GM23338 (cell line): ENCODE results near the gene CABCOCO1. TPM values are rescaled to one million over a fixed set of nuclear protein-coding genes. Genes with fewer than 3 reads are reported as not detected.

Source experiments
- ATAC-seq: fragments of 200-7000 bp; cut with Tn5 transposase; 3 replicates; pipeline ENCODE4 v1.9.1; 2020
- DNase-seq: peaks from one replicate; pipeline ENCODE4 v3.0.0-alpha.2; 2015; ENCODE audit warnings: low spot score
- H2AFZ ChIP-seq: fragments of 200-600 bp; sonication (generic); 2 replicates; pipeline ENCODE4 v1.8.0; 2016; ENCODE audit warnings: antibody characterized with exemption, mild to moderate bottlenecking, moderate library complexity
- H3F3A ChIP-seq: fragments of 200-600 bp; sonication (generic); replicated peaks from 2 replicates; pipeline ENCODE4 v1.8.0; 2017; ENCODE audit warnings: antibody characterized with exemption, mixed run types, low read depth
- H3K27ac ChIP-seq: fragments of 200-600 bp; sonication (generic); 2 replicates; pipeline ENCODE4 v1.6.1; 2016; ENCODE audit warnings: low read depth
- H3K27me3 ChIP-seq: fragments of 200-600 bp; sonication (generic); 2 replicates; pipeline ENCODE4 v1.8.0; 2016; ENCODE audit warnings: mild to moderate bottlenecking, mixed run types, moderate library complexity; ENCODE audit not compliant: insufficient read depth
- H3K36me3 ChIP-seq: fragments of 200-600 bp; sonication (generic); 2 replicates; pipeline ENCODE4 v1.8.0; 2016; ENCODE audit warnings: mild to moderate bottlenecking; ENCODE audit not compliant: insufficient read depth
- H3K4me1 ChIP-seq: fragments of 200-600 bp; sonication (generic); 2 replicates; pipeline ENCODE4 v1.8.0; 2016; ENCODE audit warnings: mild to moderate bottlenecking, moderate library complexity; ENCODE audit not compliant: insufficient read depth
- H3K4me2 ChIP-seq: fragments of 200-600 bp; sonication (generic); 2 replicates; pipeline ENCODE4 v1.7.1; 2017; ENCODE audit warnings: mixed run types
- H3K4me3 ChIP-seq: fragments of 200-600 bp; sonication (generic); 2 replicates; pipeline ENCODE4 v1.6.1; 2016; ENCODE audit warnings: mixed run types
- H3K79me2 ChIP-seq: fragments of 200-600 bp; sonication (generic); replicated peaks from 2 replicates; pipeline ENCODE4 v1.8.0; 2017; ENCODE audit warnings: mild to moderate bottlenecking; ENCODE audit not compliant: insufficient read depth
- H3K9me2 ChIP-seq: fragments of 200-600 bp; sonication (generic); 2 replicates; pipeline ENCODE4 v1.8.0; 2017; ENCODE audit not compliant: insufficient read depth
- H4K20me1 ChIP-seq: fragments of 200-600 bp; sonication (generic); replicated peaks from 2 replicates; pipeline ENCODE4 v1.8.0; 2017; ENCODE audit warnings: mild to moderate bottlenecking; ENCODE audit not compliant: insufficient read depth
- H3K27ac Mint-ChIP-seq: 2 replicates; pipeline ENCODE4 v1.8.0; 2020; ENCODE audit warnings: inconsistent platforms, mild to moderate bottlenecking, moderate library complexity, mixed read lengths
- H3K27me3 Mint-ChIP-seq: 3 replicates; pipeline ENCODE4 v1.8.0; 2022; ENCODE audit warnings: low read depth, mild to moderate bottlenecking, moderate library complexity, mixed read lengths, inconsistent platforms; ENCODE audit not compliant: insufficient read depth, poor library complexity
- H3K36me3 Mint-ChIP-seq: 3 replicates; pipeline ENCODE4 v1.8.0; 2021; ENCODE audit warnings: low read depth, mild to moderate bottlenecking, inconsistent platforms, moderate library complexity, mixed read lengths
- H3K4me1 Mint-ChIP-seq: 3 replicates; pipeline ENCODE4 v1.8.0; 2020; ENCODE audit warnings: mild to moderate bottlenecking, inconsistent platforms, mixed read lengths
- H3K4me3 Mint-ChIP-seq: 3 replicates; pipeline ENCODE4 v1.8.0; 2021; ENCODE audit warnings: moderate library complexity, mild to moderate bottlenecking, inconsistent platforms, mixed read lengths
- H3K9me3 Mint-ChIP-seq: 3 replicates; pipeline ENCODE4 v1.8.0; 2020; ENCODE audit warnings: moderate library complexity, mild to moderate bottlenecking, inconsistent platforms, mixed read lengths
- CREB1 ChIP-seq: fragments of 250-450 bp; sonication (Bioruptor Pico); IDR thresholded peaks from 2 replicates; pipeline ENCODE4 v1.5.0; 2020; ENCODE audit warnings: low read depth, mild to moderate bottlenecking, moderate library complexity
- EZH2 ChIP-seq: fragments of 200-600 bp; sonication (generic); IDR thresholded peaks from one replicate; pipeline ENCODE4 v1.8.0; 2017; ENCODE audit warnings: antibody characterized with exemption, mild to moderate bottlenecking, low read depth; ENCODE audit not compliant: unreplicated experiment
- EZH2phosphoT487 ChIP-seq: fragments of 200-600 bp; sonication (generic); IDR thresholded peaks from one replicate; pipeline ENCODE4 v1.8.1; 2018; ENCODE audit warnings: antibody characterized with exemption; ENCODE audit not compliant: unreplicated experiment
- JUNB ChIP-seq: IDR thresholded peaks from one replicate; pipeline ENCODE4 v1.6.1; 2016; ENCODE audit warnings: antibody characterized with exemption; ENCODE audit not compliant: unreplicated experiment
- NANOG ChIP-seq: IDR thresholded peaks from 2 replicates; pipeline ENCODE4 v1.6.1; 2016; ENCODE audit warnings: antibody characterized with exemption, borderline replicate concordance
- POLR2AphosphoS5 ChIP-seq: IDR thresholded peaks from 2 replicates; pipeline ENCODE4 v1.6.1; 2016; ENCODE audit warnings: antibody characterized with exemption, low read depth
- STAT1 ChIP-seq: IDR thresholded peaks from one replicate; pipeline ENCODE4 v1.6.1; 2016; ENCODE audit warnings: antibody characterized with exemption; ENCODE audit not compliant: unreplicated experiment
- ZNF114 ChIP-seq: fragments of 250-450 bp; sonication (Bioruptor Pico); IDR thresholded peaks from 2 replicates; pipeline ENCODE4 v1.5.0; 2020; ENCODE audit warnings: mild to moderate bottlenecking, moderate library complexity
- ZNF331 ChIP-seq: fragments of 250-450 bp; sonication (Bioruptor Pico); IDR thresholded peaks from 2 replicates; pipeline ENCODE4 v1.5.0; 2020; ENCODE audit warnings: low read depth, mild to moderate bottlenecking, moderate library complexity
- polyA plus RNA-seq: library from polyadenylated mRNA; unstranded; fragments of >200 nt; fragmentation: Nextera tagmentation; extraction: Ambion mirVana; gene quantifications from 2 replicates; pipeline ENCODE4 v1.2.1, GENCODE V29; 2016
- total RNA-seq: library from RNA; depleted of rRNA; stranded (reverse); fragments of >200 nt; shearing (Covaris generic); gene quantifications from 2 replicates; pipeline ENCODE4 v1.2.3, GENCODE V29; 2014
- TF ChIP-seq, protein P1 (sequence below): IDR thresholded peaks from 2 replicates; pipeline ENCODE4 v1.6.1; 2016; ENCODE audit warnings: antibody characterized with exemption
- TF ChIP-seq, protein P2 (sequence below), 2 experiments: fragments of 200-600 bp in 1 of 2; sonication (generic) in 1 of 2; conservative IDR thresholded peaks; 2 replicates each; pipeline versions ENCODE4 v1.5.1 to v1.6.1; 2016 to 2017; ENCODE audit warnings: antibody characterized with exemption in 2 of 2, low read depth in 2 of 2, mild to moderate bottlenecking in 2 of 2, moderate library complexity in 1 of 2
- TF ChIP-seq, protein P3 (sequence below): IDR thresholded peaks from one replicate; pipeline ENCODE4 v1.6.1; 2018; ENCODE audit warnings: antibody characterized with exemption; ENCODE audit not compliant: unreplicated experiment
- TF ChIP-seq, protein P4 (sequence below): fragments of 250-450 bp; sonication (Bioruptor Pico); IDR thresholded peaks from 2 replicates; pipeline ENCODE4 v1.5.0; 2020; ENCODE audit warnings: mild to moderate bottlenecking, moderate library complexity

Gene CABCOCO1
- total and polyA plus RNA-seq, 2 experiments from 2014 or later, result not detected

DNA sequence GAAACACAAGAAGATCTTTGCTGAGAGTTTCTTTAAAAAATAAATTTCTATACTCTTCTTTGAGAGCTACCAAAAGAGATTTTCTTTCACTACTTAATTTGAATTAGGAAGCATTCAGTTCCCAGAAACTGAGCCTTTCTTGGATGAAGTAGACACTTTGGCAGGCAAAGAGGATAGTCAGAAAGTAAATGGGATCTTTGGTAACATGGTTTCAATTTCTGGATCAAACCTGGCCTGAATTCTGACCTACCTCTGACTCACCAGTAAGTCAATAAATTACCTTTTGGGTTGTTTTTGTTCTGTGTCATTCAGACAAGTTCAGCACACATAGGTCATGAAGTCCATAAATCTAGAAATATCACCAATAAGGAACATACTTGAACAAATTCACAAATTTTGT, 26.8 kb upstream of the CABCOCO1 start (continued):
- TF ChIP-seq EZH2phosphoT487 (no peak), NANOG (no peak), STAT1 (no peak), ZNF331 (CRISPR knock-in tag) (no peak)
- TF ChIP-seq, protein P1, sequence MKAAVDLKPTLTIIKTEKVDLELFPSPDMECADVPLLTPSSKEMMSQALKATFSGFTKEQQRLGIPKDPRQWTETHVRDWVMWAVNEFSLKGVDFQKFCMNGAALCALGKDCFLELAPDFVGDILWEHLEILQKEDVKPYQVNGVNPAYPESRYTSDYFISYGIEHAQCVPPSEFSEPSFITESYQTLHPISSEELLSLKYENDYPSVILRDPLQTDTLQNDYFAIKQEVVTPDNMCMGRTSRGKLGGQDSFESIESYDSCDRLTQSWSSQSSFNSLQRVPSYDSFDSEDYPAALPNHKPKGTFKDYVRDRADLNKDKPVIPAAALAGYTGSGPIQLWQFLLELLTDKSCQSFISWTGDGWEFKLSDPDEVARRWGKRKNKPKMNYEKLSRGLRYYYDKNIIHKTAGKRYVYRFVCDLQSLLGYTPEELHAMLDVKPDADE, result no peak

DNA sequence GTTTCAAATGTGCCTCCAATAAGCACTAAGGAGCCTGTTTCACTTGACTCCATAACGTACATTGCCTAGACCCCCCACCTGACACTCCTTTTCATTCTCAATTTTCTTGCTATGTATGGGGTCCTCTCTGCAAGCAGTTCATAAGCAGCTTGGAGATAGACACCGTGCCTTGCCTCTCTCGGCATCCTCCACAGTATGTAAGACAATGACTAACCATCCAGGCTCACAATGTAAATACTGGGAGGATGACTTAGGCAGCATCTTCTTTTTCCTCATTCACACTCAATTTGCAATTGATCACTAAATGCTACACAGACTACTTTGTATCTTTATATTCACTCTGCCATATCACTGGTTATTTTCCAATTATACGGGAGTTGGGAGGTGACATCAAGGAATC, 22.8 kb upstream of the CABCOCO1 start:
- ATAC-seq, result peak; percentile 53
- peaks cover 29% of the 10 kb centered on the region for H3K4me1 ChIP-seq
- H3K79me2 ChIP-seq, result no peaks in the 10 kb centered on the region
- no peak overlapping the region for H3K27ac Mint-ChIP-seq
- H3K4me2 ChIP-seq, result no peak overlapping the region
- no peaks in the 10 kb centered on the region for H4K20me1 ChIP-seq
- H3K4me3 ChIP-seq, result no peak overlapping the region
- no peaks in the 10 kb centered on the region; the same call in 1 of the 2 replicates for H3K9me2 ChIP-seq
- no peaks in the 10 kb centered on the region for H3F3A ChIP-seq
- H3K27me3 Mint-ChIP-seq, result peaks cover 2% of the 10 kb centered on the region
- no peaks in the 10 kb centered on the region for H3K27me3 ChIP-seq
- no peaks in the 10 kb centered on the region for H3K9me3 Mint-ChIP-seq
- no peaks in the 10 kb centered on the region for H3K36me3 ChIP-seq
- TF ChIP-seq NANOG (no peak), EZH2phosphoT487 (no peak), EZH2 (no peak), JUNB (no peak), ZNF114 (no peak), CREB1 (no peak), POLR2AphosphoS5 (no peak)
- TF ChIP-seq, protein P2, sequence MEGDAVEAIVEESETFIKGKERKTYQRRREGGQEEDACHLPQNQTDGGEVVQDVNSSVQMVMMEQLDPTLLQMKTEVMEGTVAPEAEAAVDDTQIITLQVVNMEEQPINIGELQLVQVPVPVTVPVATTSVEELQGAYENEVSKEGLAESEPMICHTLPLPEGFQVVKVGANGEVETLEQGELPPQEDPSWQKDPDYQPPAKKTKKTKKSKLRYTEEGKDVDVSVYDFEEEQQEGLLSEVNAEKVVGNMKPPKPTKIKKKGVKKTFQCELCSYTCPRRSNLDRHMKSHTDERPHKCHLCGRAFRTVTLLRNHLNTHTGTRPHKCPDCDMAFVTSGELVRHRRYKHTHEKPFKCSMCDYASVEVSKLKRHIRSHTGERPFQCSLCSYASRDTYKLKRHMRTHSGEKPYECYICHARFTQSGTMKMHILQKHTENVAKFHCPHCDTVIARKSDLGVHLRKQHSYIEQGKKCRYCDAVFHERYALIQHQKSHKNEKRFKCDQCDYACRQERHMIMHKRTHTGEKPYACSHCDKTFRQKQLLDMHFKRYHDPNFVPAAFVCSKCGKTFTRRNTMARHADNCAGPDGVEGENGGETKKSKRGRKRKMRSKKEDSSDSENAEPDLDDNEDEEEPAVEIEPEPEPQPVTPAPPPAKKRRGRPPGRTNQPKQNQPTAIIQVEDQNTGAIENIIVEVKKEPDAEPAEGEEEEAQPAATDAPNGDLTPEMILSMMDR (conservative IDR thresholded peaks at IDR 0.05; ENCODE audit: low read depth in 2 of 2), result no peak
- TF ChIP-seq, protein P3, sequence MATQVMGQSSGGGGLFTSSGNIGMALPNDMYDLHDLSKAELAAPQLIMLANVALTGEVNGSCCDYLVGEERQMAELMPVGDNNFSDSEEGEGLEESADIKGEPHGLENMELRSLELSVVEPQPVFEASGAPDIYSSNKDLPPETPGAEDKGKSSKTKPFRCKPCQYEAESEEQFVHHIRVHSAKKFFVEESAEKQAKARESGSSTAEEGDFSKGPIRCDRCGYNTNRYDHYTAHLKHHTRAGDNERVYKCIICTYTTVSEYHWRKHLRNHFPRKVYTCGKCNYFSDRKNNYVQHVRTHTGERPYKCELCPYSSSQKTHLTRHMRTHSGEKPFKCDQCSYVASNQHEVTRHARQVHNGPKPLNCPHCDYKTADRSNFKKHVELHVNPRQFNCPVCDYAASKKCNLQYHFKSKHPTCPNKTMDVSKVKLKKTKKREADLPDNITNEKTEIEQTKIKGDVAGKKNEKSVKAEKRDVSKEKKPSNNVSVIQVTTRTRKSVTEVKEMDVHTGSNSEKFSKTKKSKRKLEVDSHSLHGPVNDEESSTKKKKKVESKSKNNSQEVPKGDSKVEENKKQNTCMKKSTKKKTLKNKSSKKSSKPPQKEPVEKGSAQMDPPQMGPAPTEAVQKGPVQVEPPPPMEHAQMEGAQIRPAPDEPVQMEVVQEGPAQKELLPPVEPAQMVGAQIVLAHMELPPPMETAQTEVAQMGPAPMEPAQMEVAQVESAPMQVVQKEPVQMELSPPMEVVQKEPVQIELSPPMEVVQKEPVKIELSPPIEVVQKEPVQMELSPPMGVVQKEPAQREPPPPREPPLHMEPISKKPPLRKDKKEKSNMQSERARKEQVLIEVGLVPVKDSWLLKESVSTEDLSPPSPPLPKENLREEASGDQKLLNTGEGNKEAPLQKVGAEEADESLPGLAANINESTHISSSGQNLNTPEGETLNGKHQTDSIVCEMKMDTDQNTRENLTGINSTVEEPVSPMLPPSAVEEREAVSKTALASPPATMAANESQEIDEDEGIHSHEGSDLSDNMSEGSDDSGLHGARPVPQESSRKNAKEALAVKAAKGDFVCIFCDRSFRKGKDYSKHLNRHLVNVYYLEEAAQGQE, result no peak
- TF ChIP-seq, protein P4, sequence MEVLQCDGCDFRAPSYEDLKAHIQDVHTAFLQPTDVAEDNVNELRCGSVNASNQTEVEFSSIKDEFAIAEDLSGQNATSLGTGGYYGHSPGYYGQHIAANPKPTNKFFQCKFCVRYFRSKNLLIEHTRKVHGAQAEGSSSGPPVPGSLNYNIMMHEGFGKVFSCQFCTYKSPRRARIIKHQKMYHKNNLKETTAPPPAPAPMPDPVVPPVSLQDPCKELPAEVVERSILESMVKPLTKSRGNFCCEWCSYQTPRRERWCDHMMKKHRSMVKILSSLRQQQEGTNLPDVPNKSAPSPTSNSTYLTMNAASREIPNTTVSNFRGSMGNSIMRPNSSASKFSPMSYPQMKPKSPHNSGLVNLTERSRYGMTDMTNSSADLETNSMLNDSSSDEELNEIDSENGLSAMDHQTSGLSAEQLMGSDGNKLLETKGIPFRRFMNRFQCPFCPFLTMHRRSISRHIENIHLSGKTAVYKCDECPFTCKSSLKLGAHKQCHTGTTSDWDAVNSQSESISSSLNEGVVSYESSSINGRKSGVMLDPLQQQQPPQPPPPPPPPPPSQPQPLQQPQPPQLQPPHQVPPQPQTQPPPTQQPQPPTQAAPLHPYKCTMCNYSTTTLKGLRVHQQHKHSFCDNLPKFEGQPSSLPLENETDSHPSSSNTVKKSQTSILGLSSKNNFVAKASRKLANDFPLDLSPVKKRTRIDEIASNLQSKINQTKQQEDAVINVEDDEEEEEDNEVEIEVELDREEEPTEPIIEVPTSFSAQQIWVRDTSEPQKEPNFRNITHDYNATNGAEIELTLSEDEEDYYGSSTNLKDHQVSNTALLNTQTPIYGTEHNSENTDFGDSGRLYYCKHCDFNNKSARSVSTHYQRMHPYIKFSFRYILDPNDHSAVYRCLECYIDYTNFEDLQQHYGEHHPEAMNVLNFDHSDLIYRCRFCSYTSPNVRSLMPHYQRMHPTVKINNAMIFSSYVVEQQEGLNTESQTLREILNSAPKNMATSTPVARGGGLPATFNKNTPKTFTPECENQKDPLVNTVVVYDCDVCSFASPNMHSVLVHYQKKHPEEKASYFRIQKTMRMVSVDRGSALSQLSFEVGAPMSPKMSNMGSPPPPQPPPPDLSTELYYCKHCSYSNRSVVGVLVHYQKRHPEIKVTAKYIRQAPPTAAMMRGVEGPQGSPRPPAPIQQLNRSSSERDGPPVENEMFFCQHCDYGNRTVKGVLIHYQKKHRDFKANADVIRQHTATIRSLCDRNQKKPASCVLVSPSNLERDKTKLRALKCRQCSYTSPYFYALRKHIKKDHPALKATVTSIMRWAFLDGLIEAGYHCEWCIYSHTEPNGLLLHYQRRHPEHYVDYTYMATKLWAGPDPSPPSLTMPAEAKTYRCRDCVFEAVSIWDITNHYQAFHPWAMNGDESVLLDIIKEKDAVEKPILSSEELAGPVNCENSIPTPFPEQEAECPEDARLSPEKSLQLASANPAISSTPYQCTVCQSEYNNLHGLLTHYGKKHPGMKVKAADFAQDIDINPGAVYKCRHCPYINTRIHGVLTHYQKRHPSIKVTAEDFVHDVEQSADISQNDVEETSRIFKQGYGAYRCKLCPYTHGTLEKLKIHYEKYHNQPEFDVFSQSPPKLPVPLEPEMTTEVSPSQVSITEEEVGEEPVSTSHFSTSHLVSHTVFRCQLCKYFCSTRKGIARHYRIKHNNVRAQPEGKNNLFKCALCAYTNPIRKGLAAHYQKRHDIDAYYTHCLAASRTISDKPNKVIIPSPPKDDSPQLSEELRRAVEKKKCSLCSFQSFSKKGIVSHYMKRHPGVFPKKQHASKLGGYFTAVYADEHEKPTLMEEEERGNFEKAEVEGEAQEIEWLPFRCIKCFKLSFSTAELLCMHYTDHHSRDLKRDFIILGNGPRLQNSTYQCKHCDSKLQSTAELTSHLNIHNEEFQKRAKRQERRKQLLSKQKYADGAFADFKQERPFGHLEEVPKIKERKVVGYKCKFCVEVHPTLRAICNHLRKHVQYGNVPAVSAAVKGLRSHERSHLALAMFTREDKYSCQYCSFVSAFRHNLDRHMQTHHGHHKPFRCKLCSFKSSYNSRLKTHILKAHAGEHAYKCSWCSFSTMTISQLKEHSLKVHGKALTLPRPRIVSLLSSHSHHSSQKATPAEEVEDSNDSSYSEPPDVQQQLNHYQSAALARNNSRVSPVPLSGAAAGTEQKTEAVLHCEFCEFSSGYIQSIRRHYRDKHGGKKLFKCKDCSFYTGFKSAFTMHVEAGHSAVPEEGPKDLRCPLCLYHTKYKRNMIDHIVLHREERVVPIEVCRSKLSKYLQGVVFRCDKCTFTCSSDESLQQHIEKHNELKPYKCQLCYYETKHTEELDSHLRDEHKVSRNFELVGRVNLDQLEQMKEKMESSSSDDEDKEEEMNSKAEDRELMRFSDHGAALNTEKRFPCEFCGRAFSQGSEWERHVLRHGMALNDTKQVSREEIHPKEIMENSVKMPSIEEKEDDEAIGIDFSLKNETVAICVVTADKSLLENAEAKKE, result no peak
- no peak overlapping the region for H3K27ac ChIP-seq
- no peaks in the 10 kb centered on the region for H3K36me3 Mint-ChIP-seq
- no peak overlapping the region for H2AFZ ChIP-seq
- H3K4me3 Mint-ChIP-seq, result no peak overlapping the region
- no peak for DNase-seq
- peaks cover 44% of the 10 kb centered on the region for H3K4me1 Mint-ChIP-seq
